ENCODE measurements around the gene LEFTY1. TPM values are rescaled to one million over a fixed set of nuclear protein-coding genes. Genes with fewer than 3 reads are reported as not detected.

Gene LEFTY1
- total and polyA plus RNA-seq, 2 of the 13 experiments (the other 11 are each of a cell fraction or from before 2014, with no cell fraction given): 0.29 to 0.79 TPM

DNA sequence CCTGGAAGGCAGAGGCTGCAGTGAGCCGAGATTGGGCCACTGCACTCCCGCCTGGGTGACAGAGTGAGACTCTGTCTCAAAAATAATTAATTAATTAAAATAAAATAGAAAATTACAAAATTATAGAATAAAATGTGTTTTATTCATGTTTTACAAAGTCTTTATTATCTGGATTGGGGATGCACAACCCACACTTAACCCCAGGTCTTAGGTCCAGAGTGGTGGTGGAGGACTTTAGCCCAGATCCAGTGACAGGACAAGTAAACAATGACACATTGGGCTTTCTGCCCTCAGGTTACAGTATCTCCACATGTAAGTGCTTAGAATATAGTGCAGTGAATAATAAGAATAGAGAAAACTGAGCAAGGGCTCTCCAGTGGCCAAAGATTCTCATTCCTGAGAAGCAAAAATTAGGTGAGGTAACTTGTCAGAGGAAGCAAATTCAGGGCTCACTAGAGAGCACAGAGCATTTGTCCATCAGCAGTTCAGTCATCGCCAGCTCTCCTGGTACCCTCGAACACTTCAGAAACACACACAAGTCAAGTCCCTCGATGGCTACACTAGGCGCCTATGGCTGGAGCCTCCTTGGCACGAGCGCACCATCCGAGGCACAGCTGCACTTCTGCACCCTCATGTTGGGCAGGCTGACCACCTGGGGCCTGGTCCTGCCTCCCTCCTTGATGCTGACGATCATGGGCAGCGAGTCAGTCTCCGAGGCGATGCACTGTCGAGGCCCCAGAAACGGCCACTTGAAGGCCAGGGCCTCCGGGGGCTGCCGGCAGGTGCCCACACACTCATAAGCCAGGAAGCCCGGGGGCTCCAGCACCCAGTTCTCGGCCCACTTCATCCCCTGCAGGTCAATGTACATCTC lies 2.6 kb downstream of the LEFTY1 start (continued):
- TF ChIP-seq, protein P1, sequence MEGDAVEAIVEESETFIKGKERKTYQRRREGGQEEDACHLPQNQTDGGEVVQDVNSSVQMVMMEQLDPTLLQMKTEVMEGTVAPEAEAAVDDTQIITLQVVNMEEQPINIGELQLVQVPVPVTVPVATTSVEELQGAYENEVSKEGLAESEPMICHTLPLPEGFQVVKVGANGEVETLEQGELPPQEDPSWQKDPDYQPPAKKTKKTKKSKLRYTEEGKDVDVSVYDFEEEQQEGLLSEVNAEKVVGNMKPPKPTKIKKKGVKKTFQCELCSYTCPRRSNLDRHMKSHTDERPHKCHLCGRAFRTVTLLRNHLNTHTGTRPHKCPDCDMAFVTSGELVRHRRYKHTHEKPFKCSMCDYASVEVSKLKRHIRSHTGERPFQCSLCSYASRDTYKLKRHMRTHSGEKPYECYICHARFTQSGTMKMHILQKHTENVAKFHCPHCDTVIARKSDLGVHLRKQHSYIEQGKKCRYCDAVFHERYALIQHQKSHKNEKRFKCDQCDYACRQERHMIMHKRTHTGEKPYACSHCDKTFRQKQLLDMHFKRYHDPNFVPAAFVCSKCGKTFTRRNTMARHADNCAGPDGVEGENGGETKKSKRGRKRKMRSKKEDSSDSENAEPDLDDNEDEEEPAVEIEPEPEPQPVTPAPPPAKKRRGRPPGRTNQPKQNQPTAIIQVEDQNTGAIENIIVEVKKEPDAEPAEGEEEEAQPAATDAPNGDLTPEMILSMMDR (CRISPR knock-in tag; IDR thresholded peaks at IDR 0.05): 0 out of 2 replicates have a peak, but pooled peaks have one; percentile 5
- TF ChIP-seq, protein P2, sequence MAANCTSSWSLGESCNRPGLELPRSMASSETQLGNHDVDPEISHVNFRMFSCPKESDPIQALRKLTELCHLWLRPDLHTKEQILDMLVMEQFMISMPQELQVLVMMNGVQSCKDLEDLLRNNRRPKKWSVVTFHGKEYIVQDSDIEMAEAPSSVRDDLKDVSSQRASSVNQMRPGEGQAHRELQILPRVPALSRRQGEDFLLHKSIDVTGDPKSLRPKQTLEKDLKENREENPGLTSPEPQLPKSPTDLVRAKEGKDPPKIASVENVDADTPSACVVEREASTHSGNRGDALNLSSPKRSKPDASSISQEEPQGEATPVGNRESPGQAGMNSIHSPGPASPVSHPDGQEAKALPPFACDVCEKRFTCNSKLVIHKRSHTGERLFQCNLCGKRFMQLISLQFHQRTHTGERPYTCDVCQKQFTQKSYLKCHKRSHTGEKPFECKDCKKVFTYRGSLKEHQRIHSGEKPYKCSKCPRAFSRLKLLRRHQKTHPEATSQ (CRISPR knock-in tag; IDR thresholded peaks at IDR 0.05; ENCODE audit: borderline replicate concordance): no peak
- TF ChIP-seq PAF1 (CRISPR knock-in tag; IDR thresholded peaks at IDR 0.05) (no peak), DR1 (CRISPR knock-in tag; IDR thresholded peaks at IDR 0.05) (no peak), NBN (conservative IDR thresholded peaks at IDR 0.05) (no peak), ETV6 (CRISPR knock-in tag; conservative IDR thresholded peaks at IDR 0.05) (no peak), MZF1 (CRISPR knock-in tag; IDR thresholded peaks at IDR 0.05; ENCODE audit: borderline replicate concordance) (no peak), ONECUT2 (CRISPR knock-in tag; IDR thresholded peaks at IDR 0.05) (no peak), ZNF547 (CRISPR knock-in tag; IDR thresholded peaks at IDR 0.05) (no peak), HNF4A (CRISPR knock-in tag; IDR thresholded peaks at IDR 0.05) (peak; percentile 75), EZH2 (conservative IDR thresholded peaks at IDR 0.05; ENCODE audit: low read depth, low read length) (no peak), TMF1 (CRISPR knock-in tag; IDR thresholded peaks at IDR 0.05; ENCODE audit: low read depth) (no peak), SKI (IDR thresholded peaks at IDR 0.05; ENCODE audit: partially characterized antibody) (no peak), STAG1 (CRISPR knock-in tag; IDR thresholded peaks at IDR 0.05) (no peak), KDM1A (CRISPR knock-in tag; IDR thresholded peaks at IDR 0.05) (no peak), HDAC1 (CRISPR knock-in tag; IDR thresholded peaks at IDR 0.05) (no peak), ZNF616 (CRISPR knock-in tag; IDR thresholded peaks at IDR 0.05; ENCODE audit: low read depth) (no peak), ZNF790 (CRISPR knock-in tag; IDR thresholded peaks at IDR 0.05; ENCODE audit: borderline replicate concordance) (no peak), GATAD2A (CRISPR knock-in tag; IDR thresholded peaks at IDR 0.05) (peak; percentile 61), ZSCAN25 (CRISPR knock-in tag; IDR thresholded peaks at IDR 0.05) (no peak), ADNP (CRISPR knock-in tag; IDR thresholded peaks at IDR 0.05) (no peak), TP53 (CRISPR knock-in tag; conservative IDR thresholded peaks at IDR 0.05) (no peak), GTF3A (CRISPR knock-in tag; conservative IDR thresholded peaks at IDR 0.05) (no peak), MTA3 (CRISPR knock-in tag; IDR thresholded peaks at IDR 0.05) (no peak), TARDBP (CRISPR knock-in tag; IDR thresholded peaks at IDR 0.05) (no peak), ZNF75D (CRISPR knock-in tag; IDR thresholded peaks at IDR 0.05; ENCODE audit: borderline replicate concordance) (no peak), CBX1 (IDR thresholded peaks at IDR 0.05; ENCODE audit: low read depth) (no peak), TOPORS (CRISPR knock-in tag; IDR thresholded peaks at IDR 0.05) (no peak)
